SK-N-MC (cell line): ENCODE measurements around the gene KIAA0513.

Experiments
- EZH2 ChIP-seq: fragments of 200-600 bp; sonication (generic); IDR thresholded peaks from one replicate; pipeline ENCODE4 v1.6.1; 2017; ENCODE audit warnings: antibody characterized with exemption
- POLR2AphosphoS5 ChIP-seq: IDR thresholded peaks from 2 replicates; pipeline ENCODE4 v1.6.1; 2012; ENCODE audit warnings: mild to moderate bottlenecking, low read depth, low read length, borderline replicate concordance

DNA sequence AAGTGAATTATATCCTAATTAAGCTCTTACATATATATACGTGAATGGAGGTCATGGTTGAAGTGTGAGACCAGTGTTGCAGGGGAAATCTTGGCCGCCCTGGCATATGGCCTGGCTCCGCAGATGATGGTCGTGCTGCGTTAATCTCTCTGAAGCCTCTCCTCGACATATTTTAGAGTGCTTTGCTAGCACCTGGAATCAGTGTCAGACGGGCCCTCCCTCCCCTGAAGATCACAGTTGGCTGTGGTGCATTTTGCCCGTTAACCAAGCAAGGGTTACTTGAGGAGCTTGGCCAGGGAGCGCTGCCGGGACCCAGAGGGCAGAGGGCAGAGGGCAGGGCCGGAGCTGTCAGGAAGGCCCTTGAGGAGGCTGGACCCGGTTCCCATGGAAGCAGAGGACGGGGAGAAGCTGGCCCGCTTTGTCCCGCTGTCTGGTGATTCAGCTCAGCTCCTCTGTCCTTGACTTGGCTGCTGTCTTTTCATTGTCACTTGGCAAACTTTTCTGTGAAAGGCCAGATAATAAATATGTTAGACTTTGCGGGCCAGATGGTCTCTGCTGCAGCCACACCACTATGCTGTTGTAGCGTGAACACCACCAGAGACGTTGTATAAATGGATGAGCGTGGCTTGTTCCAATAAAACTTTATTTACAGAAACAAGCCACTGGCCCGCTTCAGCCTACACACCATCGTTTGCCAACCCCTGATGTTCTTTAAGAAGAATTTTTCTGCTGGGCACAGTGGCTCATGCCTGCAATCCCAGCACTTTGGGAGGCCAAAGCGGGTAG, 52.4 kb downstream of the KIAA0513 start:
- no peak for TF ChIP-seq POLR2AphosphoS5
- no peak for TF ChIP-seq EZH2
